ENCODE data around the gene GBA2. TPM values are rescaled to one million over a fixed set of nuclear protein-coding genes. Genes with fewer than 3 reads are reported as not detected.

Gene GBA2
- total RNA-seq, 1 donor from 2014 or later, result 98.6 TPM

DNA sequence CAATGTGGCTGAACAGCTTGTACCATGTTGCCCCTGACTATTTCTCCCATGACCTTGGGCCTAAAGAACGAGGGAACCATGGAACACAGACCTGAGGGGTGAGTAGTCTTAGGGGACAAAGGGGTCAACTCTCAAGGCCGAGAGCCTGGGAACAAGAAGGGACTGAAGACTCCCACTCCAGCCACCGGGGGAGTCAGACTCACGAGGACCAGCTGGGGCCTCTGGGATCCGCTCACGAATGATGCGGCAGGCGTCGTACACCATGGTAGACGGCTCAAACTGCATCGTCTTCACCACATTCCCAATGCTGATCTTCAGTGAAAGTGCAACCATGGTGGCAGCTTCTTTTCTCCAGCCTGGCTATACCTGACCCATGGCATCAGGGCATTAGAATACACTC, 23.7 kb downstream of the GBA2 start:
- intact Hi-C loops (cut with DNase I), result no loop called here
- DNase-seq (ENCODE audit: low spot score), result no peak

GRCh38 chr9:35723908-35724307, 25.1 kb downstream of the GBA2 start:
- intact Hi-C loops (cut with DNase I), result no loop called here
- DNase-seq (ENCODE audit: low spot score), result no peak

DNA sequence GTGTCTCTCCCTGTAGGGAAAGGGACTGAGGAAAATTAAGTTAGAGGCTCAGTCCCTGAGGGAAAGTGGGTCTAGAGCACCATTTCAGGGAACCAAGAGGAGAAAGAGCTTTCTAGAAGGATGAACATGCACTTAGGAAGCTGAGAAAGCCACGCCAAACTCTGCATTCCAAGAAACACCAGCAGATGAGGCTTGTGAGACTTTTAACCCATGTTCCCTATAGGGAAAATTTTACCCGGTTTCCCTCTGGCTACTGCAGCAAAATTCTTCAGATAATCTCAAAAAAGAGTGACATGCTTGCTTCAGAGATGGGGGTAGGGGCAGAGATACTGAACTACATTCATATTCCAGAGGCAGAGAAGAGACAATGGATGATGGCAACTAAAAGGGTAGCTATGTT, 25.6 kb downstream of the GBA2 start:
- no peak for DNase-seq (ENCODE audit: low spot score)
- intact Hi-C loops (cut with DNase I), result no loop called here

DNA sequence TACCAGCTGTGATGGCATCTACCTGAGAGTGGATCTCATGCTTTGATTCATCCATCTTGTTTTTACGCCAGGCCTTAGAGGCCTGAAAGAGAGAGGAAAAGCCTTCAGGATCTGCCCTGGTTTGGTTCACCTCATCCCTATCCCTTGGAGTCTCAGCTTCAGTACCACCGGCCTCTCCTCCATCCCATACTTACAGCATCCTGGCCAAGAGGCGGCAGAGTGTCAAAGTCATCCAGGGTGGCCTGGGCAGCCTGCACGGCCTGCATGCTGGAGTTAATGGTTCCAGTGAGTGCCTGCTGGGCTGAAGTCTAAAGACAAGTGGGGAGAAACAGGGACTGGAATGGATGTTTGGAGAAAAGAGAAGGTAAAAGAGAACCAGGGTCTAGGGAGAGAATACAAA, 29.5 kb downstream of the GBA2 start:
- no peak for DNase-seq (ENCODE audit: low spot score)
- intact Hi-C loops (cut with DNase I), result no loop called here

DNA sequence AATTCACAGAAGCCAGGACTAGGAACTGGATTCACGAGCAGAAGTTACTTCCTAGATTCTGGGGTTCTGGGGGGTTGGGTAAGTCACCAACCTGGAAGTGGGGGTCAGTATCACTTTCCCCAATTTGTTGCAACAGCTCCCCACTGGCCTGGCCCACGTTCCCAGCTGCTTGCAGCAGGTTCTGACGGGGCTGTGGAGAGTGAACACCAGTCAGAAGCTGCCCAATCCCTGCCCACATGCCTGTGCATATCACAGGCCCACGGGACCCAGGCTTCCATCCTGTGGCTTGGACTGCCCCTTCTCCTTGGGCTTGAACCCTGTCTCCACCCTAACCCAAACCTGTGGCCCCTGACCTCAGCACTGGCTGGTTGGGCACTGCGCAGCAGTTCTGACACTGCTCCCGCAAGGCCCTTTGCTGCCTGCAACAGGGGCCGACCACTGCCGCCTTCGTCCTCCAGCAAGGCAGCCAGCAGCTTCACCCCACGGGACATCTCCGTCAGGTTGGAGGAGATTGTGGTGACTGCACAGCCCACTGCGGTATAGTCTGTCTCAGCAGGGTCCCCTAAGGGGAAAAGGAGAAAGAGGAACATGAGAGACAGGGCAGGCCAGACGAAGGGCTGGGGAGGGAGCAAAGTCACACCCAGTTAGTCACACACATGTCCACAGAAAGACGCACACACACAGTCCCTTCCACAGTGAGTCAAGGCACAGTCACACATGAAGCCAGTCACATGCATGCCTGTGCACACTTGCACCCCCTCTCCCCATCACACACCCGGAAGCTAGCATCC, 30.1 kb downstream of the GBA2 start:
- no peak for DNase-seq (ENCODE audit: low spot score)
- intact Hi-C loops (cut with DNase I), result no loop called here

DNA sequence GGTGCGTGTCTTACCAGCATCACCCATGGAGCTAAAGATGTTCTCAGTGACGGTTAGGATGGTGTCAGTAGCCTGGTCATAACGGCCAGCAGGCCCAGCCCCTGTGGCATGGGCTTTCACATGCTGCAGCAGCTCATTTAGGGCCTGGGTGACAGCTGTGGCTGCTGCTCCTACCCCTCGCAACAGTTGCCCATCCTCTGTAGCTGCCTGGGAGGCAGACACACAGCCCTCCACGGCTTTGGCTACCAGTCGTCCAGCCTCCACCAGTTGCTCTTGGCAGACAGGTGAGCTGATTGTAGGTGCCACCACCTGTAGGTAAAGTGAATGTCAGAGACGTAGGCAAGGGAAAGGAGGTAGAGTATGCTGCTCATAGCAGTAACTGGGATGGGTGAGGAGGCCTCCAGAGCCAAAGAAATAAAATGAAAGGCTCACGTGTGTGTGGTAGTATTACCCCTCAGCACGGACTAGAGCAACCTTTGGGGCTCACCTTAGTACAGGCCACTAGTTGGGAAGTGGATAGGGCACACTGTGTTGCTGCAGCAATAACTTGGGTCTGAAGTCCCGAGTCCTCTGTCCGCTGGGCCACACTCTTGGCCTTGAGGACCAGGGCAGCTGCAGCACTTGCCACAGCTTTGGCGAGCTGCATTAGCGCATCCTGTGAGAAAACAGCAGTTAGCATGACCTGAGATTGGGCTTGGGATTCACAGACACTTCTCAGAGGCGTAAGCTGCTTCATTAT, 31.7 kb downstream of the GBA2 start:
- intact Hi-C loops (cut with DNase I), result no loop called here
- no peak for DNase-seq (ENCODE audit: low spot score)

GRCh38 chr9:35716230-35716629, 32.8 kb downstream of the GBA2 start:
- intact Hi-C loops (cut with DNase I), result no loop called here
- DNase-seq (ENCODE audit: low spot score), result no peak

DNA sequence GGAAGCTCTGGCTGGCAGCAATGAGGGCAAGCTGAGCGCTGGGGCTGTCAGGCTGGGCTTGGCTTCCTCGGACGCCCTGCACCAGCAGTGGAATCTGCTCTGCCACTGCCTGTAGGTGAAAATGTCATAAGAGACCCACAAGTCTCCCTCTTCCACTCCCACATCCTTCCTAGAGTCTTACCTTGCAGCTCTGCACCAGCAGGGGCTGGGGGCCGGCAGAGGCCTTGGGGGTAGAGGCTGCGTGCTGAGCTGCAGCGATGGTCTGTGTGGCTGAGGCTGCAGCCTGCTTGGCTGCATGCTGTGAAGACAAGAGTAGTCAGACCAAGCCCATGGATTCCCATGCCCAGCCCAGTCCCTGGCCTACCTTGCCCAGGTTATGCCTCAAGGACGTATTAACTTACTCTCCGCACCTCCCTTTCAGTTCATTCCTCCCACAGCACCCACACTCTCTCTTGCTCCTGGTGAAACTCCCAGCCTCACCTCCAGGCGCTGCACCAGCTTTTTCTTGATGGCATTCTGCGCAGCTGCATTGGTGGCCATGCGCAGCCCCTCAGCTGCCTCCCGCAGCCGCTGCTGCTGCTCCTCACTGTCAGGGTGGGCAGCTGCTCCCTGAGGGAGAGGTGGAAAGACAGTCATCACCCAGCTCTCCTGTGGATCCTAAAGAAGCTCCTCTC, 34.3 kb downstream of the GBA2 start:
- intact Hi-C loops (cut with DNase I), result no loop called here

GRCh38 chr9:35714123-35714522, 34.9 kb downstream of the GBA2 start:
- no peak for DNase-seq (ENCODE audit: low spot score)

More for the DNA sequence above, 34.3 kb downstream of the GBA2 start:
- no peak for DNase-seq (ENCODE audit: low spot score)

DNA sequence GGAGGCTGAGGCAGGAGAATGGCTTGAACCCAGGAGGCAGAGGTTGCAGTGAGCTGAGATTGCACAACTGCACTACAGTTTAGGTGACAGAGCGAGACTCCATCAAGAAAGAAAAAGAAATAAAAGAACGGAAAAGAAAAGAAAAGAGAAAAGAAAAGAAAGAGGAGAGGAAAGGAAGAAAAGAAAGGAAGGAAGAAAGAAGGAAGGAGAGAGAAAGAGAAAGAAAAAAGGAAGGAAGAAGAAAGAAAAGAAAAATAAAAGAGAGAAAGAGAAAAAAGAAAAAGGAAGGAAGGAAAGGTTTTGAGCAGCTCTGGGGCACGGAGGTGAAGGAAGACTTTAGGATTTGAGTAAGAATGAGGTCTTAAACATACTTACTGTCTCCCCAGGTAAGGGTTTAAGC, 35.5 kb downstream of the GBA2 start:
- no peak for DNase-seq (ENCODE audit: low spot score)
- intact Hi-C loops (cut with DNase I), result no loop called here

More at GRCh38 chr9:35714123-35714522, 34.9 kb downstream of the GBA2 start:
- intact Hi-C loops (cut with DNase I), result no loop called here

DNA sequence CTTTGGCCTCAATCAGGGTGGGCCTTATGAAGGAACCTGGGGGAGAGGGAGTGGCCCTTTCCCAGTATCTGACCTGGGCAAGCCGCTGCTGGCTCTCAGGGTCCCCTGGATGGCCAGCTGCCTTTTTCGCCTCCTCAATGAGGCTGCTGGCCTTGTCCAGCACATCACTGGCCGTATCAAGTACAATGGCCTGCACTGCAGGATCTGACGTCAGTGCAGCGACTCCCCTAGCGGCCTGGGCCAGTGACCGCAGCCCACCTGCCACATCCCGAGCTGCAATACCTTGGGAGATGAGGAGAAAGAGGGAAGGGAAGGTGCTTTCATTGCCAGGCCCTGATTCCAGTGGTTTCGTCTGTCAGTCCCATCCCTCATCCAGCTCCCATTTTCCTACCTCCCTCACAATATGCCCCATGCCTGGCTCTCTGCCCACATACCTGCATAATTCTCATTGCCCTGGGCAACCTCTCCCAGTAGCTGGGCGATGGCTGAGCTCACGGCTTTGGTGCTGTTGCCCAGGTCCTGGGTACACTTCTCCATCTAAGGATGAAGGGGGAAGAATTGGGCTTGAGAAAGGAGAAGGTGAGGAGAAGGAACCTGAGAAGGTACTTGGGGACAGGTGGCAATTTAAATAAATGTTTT, 36.1 kb downstream of the GBA2 start:
- DNase-seq (ENCODE audit: low spot score), result no peak
- intact Hi-C loops (cut with DNase I), result no loop called here

DNA sequence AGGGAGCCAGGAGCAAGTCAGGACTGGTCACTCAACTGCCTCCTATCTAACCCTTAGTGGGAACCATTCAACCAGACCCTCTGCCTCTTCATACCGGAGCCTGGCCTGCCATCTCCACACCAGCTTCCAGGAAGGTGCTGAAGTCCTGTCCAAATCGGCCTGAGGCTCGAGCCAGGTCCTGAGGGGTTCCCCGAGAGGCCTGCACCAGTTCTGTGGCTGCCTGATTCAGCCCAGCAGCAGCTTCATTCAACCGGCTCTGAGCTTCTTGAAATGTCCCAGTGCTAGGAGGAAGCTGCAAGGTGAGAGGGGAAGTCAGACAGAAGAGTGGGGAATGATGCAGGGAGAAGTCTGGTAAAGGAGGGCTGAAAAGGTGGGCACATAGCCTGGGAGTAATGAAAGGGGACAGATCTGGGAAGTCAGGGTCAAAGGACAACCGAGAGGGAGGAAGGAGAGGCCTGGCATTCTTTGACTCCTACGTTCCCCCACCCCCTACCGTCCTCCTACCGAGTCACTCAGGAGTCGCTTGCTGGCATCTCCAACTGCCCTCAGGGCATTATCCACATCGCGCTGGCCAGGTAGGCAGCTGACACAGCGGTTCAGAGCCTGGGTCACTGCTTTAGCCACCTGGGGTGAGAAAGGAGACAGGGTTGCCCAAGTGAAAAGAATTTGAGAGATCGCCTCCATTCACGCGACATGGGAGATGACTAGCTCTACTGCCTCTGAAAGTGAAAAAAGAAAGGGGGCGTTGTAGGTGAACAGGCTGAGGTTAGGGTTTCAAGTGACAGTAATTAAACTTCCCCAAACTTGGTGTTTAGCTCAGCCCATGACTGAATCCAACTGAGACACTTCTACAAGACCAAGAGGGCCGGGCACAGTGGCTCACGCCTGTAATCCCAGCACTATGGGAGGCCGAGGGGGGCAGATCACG, 37.3 kb downstream of the GBA2 start:
- intact Hi-C loops (cut with DNase I), result no loop called here
- DNase-seq (ENCODE audit: low spot score), result no peak

- DNase-seq (ENCODE audit: low spot score), result no peak
- intact Hi-C loops (cut with DNase I), result no loop called here
Observed at GRCh38 chr9:35710818-35711500, 38.1 kb downstream of the GBA2 start.

- intact Hi-C loops (cut with DNase I), result no loop called here
- no peak for DNase-seq (ENCODE audit: low spot score)
Observed at GRCh38 chr9:35708146-35708545, 40.9 kb downstream of the GBA2 start.

DNA sequence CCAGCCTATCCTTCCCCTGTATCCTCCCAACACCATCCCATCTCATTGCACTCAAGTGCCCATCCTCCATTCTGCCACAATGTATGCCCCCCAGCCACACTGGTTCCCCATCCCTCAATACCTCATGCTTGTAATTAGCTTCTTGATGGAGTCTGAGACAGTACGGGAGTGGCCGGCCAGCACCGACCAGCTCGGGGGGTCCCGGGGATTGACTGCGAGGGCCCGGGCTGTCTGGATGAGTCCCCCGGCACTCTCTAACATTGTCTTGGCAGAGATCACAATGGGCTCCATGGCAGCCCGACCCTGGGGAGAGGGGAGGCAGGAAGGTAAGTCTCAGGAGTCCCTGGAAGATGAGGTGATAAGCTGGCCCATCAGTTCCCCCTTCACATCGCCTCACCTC, 42.1 kb downstream of the GBA2 start:
- no peak for DNase-seq (ENCODE audit: low spot score)

GRCh38 chr9:35705836-35706430, 43.1 kb downstream of the GBA2 start:
- intact Hi-C loops (cut with DNase I), result no loop called here
- DNase-seq (ENCODE audit: low spot score), result no peak

More for the DNA sequence above, 42.1 kb downstream of the GBA2 start:
- intact Hi-C loops (cut with DNase I), result no loop called here

- no peak for DNase-seq (ENCODE audit: low spot score)
- intact Hi-C loops (cut with DNase I), result no loop called here
Observed at GRCh38 chr9:35705372-35705771, 43.7 kb downstream of the GBA2 start.

All from cardiac septum (tissue), 1 donor.